ENCODE measurements around the gene CGNL1. TPM values are rescaled to one million over a fixed set of nuclear protein-coding genes. Genes with fewer than 3 reads are reported as not detected.
A peak's percentile ranks its signal among the peaks of the same experiment; 100 is the strongest.

CGNL1 gene, protein sequence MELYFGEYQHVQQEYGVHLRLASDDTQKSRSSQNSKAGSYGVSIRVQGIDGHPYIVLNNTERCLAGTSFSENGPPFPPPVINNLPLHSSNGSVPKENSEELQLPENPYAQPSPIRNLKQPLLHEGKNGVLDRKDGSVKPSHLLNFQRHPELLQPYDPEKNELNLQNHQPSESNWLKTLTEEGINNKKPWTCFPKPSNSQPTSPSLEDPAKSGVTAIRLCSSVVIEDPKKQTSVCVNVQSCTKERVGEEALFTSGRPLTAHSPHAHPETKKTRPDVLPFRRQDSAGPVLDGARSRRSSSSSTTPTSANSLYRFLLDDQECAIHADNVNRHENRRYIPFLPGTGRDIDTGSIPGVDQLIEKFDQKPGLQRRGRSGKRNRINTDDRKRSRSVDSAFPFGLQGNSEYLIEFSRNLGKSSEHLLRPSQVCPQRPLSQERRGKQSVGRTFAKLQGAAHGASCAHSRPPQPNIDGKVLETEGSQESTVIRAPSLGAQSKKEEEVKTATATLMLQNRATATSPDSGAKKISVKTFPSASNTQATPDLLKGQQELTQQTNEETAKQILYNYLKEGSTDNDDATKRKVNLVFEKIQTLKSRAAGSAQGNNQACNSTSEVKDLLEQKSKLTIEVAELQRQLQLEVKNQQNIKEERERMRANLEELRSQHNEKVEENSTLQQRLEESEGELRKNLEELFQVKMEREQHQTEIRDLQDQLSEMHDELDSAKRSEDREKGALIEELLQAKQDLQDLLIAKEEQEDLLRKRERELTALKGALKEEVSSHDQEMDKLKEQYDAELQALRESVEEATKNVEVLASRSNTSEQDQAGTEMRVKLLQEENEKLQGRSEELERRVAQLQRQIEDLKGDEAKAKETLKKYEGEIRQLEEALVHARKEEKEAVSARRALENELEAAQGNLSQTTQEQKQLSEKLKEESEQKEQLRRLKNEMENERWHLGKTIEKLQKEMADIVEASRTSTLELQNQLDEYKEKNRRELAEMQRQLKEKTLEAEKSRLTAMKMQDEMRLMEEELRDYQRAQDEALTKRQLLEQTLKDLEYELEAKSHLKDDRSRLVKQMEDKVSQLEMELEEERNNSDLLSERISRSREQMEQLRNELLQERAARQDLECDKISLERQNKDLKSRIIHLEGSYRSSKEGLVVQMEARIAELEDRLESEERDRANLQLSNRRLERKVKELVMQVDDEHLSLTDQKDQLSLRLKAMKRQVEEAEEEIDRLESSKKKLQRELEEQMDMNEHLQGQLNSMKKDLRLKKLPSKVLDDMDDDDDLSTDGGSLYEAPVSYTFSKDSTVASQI
- total RNA-seq (ENCODE audit: low replicate concordance): 3.0 and 4.0 TPM in 2 replicates

DNA sequence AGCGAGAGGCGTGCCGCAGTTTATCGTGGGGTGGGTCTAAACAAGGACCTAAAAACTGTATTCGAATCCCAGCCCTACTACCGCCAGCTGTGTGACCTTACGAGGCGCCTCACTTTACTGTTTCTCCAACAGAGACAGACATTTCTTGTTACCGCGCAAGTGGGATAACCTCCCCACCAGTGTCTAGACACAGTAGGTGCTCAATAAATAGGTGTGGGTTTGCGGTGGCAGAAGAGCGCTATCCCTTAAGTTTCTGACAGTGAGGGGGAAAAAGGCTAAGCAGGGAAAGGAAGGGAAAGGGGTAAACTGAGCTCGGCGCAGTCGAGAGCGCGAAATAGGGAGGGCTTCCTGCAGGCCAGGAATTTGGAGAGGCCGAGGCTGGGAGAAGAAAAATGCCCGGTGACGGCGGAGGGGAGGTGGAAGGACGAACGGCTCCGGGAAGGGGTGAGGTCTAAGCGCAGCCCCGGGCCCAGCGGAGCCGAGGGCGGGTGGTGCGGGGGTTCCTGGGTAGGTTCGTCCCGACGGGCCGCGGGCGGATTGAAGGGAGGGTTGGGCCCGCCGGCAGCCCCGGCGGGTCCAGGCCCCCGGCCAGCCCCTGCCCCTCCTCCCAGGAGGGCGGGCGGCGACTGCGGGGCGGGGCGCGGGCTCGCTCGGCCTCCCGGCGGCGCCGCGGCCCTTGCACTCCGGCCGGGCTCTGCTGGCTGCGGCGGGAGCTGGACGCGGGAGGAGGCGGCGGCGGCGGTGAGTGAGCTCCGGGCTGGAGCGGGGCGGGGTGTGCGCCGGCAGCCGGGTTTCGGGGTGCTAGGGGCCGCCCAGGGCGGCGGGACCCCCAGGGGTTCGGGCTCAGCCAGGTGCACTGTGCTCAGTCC lies at the start of gene CGNL1:
CGNL1 (plus strand) TSS at position 679 of the 869 bp plus-strand sequence. CDS start 61,495 bp downstream, outside the sequence.
- peak; percentile 86 for DNase-seq (ENCODE audit: low spot score)
- H3K27me3 ChIP-seq: peaks cover 24% of the 10 kb centered on the region
- H3F3A ChIP-seq (ENCODE audit: low read depth): peaks cover 16% of the 10 kb centered on the region
- Mint-ChIP-seq H3K4me3 (peak within 1 kb of the TSS; percentile 89), H3K4me1 (peaks cover 11% of the 10 kb centered on the region), H3K9me3 (no peaks in the 10 kb centered on the region), H3K36me3 (no peaks in the 10 kb centered on the region), H3K27ac (peak within 1 kb of the TSS; percentile 30), H3K27me3 (ENCODE audit: insufficient read depth, low read depth) (peaks cover 22% of the 10 kb centered on the region)
- H3K79me2 ChIP-seq (ENCODE audit: low read depth): no peaks in the 10 kb centered on the region
- no peaks in the 10 kb centered on the region for H4K20me1 ChIP-seq (ENCODE audit: low read depth)
- peak within 1 kb of the TSS; percentile 100 for H2AFZ ChIP-seq (replicated peaks)
- H3K9ac ChIP-seq: no peak within 1 kb of the TSS
- H3K4me1 ChIP-seq: peaks cover 8% of the 10 kb centered on the region
- H3K27ac ChIP-seq: no peak within 1 kb of the TSS
- no peak for TF ChIP-seq EZH2phosphoT487 (IDR thresholded peaks at IDR 0.05)
- TF ChIP-seq EZH2 (IDR thresholded peaks at IDR 0.05): peak; percentile 15
- TF ChIP-seq, protein P1, sequence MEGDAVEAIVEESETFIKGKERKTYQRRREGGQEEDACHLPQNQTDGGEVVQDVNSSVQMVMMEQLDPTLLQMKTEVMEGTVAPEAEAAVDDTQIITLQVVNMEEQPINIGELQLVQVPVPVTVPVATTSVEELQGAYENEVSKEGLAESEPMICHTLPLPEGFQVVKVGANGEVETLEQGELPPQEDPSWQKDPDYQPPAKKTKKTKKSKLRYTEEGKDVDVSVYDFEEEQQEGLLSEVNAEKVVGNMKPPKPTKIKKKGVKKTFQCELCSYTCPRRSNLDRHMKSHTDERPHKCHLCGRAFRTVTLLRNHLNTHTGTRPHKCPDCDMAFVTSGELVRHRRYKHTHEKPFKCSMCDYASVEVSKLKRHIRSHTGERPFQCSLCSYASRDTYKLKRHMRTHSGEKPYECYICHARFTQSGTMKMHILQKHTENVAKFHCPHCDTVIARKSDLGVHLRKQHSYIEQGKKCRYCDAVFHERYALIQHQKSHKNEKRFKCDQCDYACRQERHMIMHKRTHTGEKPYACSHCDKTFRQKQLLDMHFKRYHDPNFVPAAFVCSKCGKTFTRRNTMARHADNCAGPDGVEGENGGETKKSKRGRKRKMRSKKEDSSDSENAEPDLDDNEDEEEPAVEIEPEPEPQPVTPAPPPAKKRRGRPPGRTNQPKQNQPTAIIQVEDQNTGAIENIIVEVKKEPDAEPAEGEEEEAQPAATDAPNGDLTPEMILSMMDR (IDR thresholded peaks at IDR 0.05): no peak
- H3K9me3 ChIP-seq (ENCODE audit: low read depth): no peaks in the 10 kb centered on the region
- no peaks in the 10 kb centered on the region for H3K36me3 ChIP-seq
- H3K4me2 ChIP-seq: peak within 1 kb of the TSS; percentile 94
- H3K4me3 ChIP-seq: peak within 1 kb of the TSS; percentile 86

DNA sequence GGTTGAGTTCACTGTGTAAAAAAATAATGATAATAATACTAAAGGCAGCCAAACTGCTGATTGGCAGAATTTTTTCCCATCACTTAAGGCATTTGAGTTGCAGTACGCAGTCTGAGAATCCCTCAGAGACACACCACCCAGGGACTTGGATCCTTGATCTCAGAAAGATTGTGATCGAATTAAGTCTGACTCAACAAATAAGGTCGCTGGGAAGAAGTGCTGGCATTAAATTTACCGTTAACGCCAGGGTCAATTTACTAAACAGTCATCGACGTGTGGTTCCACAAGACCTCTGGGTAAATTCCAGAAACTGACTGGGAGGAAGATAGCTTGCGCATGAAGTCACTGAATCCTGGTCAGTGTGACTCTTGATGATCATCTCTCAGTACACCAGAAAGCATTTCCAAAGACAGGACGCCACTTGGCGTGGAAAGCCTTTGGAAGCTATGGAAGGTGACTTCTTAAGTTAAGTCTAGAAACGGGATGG lies 48.3 kb upstream of the CGNL1 start:
- Histone ChIP-seq H3K79me2 (ENCODE audit: low read depth) (no peaks in the 10 kb centered on the region), H3K9me3 (ENCODE audit: low read depth) (no peaks in the 10 kb centered on the region), H3K4me3 (no peak overlapping the region), H3K4me2 (no peak overlapping the region), H3K27me3 (no peaks in the 10 kb centered on the region), H4K20me1 (ENCODE audit: low read depth) (no peaks in the 10 kb centered on the region), H3F3A (ENCODE audit: low read depth) (peaks cover 5% of the 10 kb centered on the region), H3K27ac (no peak overlapping the region), H3K4me1 (peaks cover 8% of the 10 kb centered on the region), H2AFZ (replicated peaks) (no peak overlapping the region), H3K9ac (no peak overlapping the region), H3K36me3 (no peaks in the 10 kb centered on the region)
- no peak for DNase-seq (ENCODE audit: low spot score)
- no peak overlapping the region for H3K4me3 Mint-ChIP-seq
- peaks cover 22% of the 10 kb centered on the region for H3K4me1 Mint-ChIP-seq
- H3K27ac Mint-ChIP-seq: no peak overlapping the region
- TF ChIP-seq EZH2phosphoT487 (IDR thresholded peaks at IDR 0.05): no peak
- TF ChIP-seq EZH2 (IDR thresholded peaks at IDR 0.05): no peak
- TF ChIP-seq, protein P1 (IDR thresholded peaks at IDR 0.05): no peak
- no peaks in the 10 kb centered on the region for H3K36me3 Mint-ChIP-seq
- peaks cover 4% of the 10 kb centered on the region for H3K27me3 Mint-ChIP-seq (ENCODE audit: insufficient read depth, low read depth)
- no peaks in the 10 kb centered on the region for H3K9me3 Mint-ChIP-seq
